ENCODE data around the gene MIPEP. TPM values are rescaled to one million over a fixed set of nuclear protein-coding genes. Genes with fewer than 3 reads are reported as not detected.

MIPEP gene
- total RNA-seq, 4 donors from 2014 or later: 9.2 to 21.4 (median 18.3) TPM

- TF ChIP-seq CTCF (IDR thresholded peaks at IDR 0.05; ENCODE audit: low read depth): no peak
Observed at GRCh38 chr13:23852351-23852750, 36.8 kb downstream of the MIPEP start.

- no peak for TF ChIP-seq CTCF (IDR thresholded peaks at IDR 0.05; ENCODE audit: low read depth)
Observed at GRCh38 chr13:23851106-23851505, 38.1 kb downstream of the MIPEP start.

- TF ChIP-seq CTCF (IDR thresholded peaks at IDR 0.05; ENCODE audit: low read depth): no peak
Observed at GRCh38 chr13:23850134-23850533, 39.1 kb downstream of the MIPEP start.

- TF ChIP-seq CTCF (IDR thresholded peaks at IDR 0.05; ENCODE audit: low read depth): no peak
Observed at GRCh38 chr13:23849670-23850069, 39.5 kb downstream of the MIPEP start.

GRCh38 chr13:23848646-23849141 lies 40.5 kb downstream of the MIPEP start:
- TF ChIP-seq CTCF (IDR thresholded peaks at IDR 0.05; ENCODE audit: low read depth): no peak

GRCh38 chr13:23848019-23848418 lies 41.2 kb downstream of the MIPEP start:
- no peak for TF ChIP-seq CTCF (IDR thresholded peaks at IDR 0.05; ENCODE audit: low read depth)

- no peak for TF ChIP-seq CTCF (IDR thresholded peaks at IDR 0.05; ENCODE audit: low read depth)
Observed at GRCh38 chr13:23847497-23847896, 41.7 kb downstream of the MIPEP start.

All from subcutaneous adipose tissue (tissue), 4 donors.